ENCODE measurements around the gene C2CD4B.

GRCh38 chr15:62212741-62213140, 47.7 kb upstream of the C2CD4B start:
- TF ChIP-seq CTCF (IDR thresholded peaks at IDR 0.05) = no peak
- no peak for TF ChIP-seq POLR2A (IDR thresholded peaks at IDR 0.05)
- TF ChIP-seq POLR2AphosphoS5 (IDR thresholded peaks at IDR 0.05) = no peak

All from breast epithelium (tissue), 3 donors.